Ectodermal cell (in vitro differentiated cells): Measurements from ENCODE around the gene TNIK.

Experiments
- H3K27ac ChIP-seq: 2 replicates; pipeline ENCODE4 v1.7.0; 2013; ENCODE audit warnings: mild to moderate bottlenecking, low read depth, low read length; ENCODE audit not compliant: insufficient read depth, poor library complexity, severe bottlenecking
- H3K27me3 ChIP-seq: 2 replicates; pipeline ENCODE4 v1.7.0; 2013; ENCODE audit warnings: mild to moderate bottlenecking, low read length; ENCODE audit not compliant: insufficient read depth, control insufficient read depth, poor library complexity, severe bottlenecking
- H3K36me3 ChIP-seq: one replicate; pipeline ENCODE4 v1.7.0; 2013; ENCODE audit warnings: low read length; ENCODE audit not compliant: control insufficient read depth, insufficient read depth
- H3K4me1 ChIP-seq: one replicate; pipeline ENCODE4 v1.7.0; 2013; ENCODE audit warnings: low read length; ENCODE audit not compliant: control insufficient read depth, insufficient read depth
- H3K4me3 ChIP-seq: 2 replicates; pipeline ENCODE4 v1.7.0; 2013; ENCODE audit warnings: low read depth, low read length, control low read depth; ENCODE audit not compliant: insufficient read depth
- H3K9me3 ChIP-seq: 2 replicates; pipeline ENCODE4 v1.7.0; 2013; ENCODE audit warnings: mild to moderate bottlenecking, low read length, moderate library complexity; ENCODE audit not compliant: control insufficient read depth
- WGBS, 2 experiments: methylation state at CpG; one replicate each; pipeline ENCODE4 v1.1.7; 2013; ENCODE audit warnings: missing lambda C conversion rate in 2 of 2; 5-methylcytosine and 5-hydroxymethylcytosine counted together

Gene TNIK

DNA sequence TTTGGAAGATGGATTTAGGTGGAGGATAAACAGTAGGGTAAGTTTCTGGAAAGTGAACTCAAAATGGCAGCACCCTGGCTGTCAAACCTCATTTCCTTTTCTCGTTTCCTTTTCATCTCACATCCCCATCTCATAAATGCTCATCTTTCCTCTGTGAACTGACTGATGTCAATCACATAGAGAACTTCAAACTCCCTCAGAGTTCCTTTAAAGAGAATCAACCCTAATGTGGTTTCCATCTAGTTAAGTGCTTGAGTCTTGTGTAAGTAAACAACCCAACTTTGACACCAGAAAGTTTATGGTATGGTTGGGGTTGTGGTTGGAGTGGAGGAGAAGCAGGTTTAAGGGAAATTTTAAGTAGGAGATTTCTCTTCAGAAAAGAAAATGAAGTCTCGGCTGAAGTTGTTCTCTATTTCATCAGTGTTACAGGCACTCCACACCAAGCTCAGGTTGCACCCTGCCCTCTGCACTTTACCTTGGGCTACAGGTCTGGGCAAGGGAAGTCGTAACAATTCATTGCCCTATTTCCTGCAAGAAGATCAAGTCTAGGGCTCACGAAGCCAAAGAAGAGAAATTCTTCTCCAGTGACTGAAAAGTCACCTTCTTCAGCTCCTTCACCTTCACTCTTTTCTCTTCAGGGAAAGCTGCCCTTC, 34.4 kb upstream of the TNIK start:
- WGBS, 2 experiments, result 91 to 93% methylated on average over 4 of the region's 4 CpGs
- Histone ChIP-seq H3K9me3 (no peaks in the 10 kb centered on the region), H3K4me1 (no peaks in the 10 kb centered on the region), H3K36me3 (no peaks in the 10 kb centered on the region), H3K27ac (no peak overlapping the region), H3K4me3 (no peak overlapping the region), H3K27me3 (no peaks in the 10 kb centered on the region)

- Histone ChIP-seq H3K27me3 (no peaks in the 10 kb centered on the region), H3K36me3 (no peaks in the 10 kb centered on the region), H3K27ac (no peak overlapping the region), H3K9me3 (no peaks in the 10 kb centered on the region), H3K4me1 (no peaks in the 10 kb centered on the region), H3K4me3 (no peak overlapping the region)
- WGBS, 2 experiments, result 100% methylated on average over 1 to 2 of the region's 2 CpGs
These were observed 31.2 kb upstream of the TNIK start for GRCh38 chr3:171491361-171491760.

DNA sequence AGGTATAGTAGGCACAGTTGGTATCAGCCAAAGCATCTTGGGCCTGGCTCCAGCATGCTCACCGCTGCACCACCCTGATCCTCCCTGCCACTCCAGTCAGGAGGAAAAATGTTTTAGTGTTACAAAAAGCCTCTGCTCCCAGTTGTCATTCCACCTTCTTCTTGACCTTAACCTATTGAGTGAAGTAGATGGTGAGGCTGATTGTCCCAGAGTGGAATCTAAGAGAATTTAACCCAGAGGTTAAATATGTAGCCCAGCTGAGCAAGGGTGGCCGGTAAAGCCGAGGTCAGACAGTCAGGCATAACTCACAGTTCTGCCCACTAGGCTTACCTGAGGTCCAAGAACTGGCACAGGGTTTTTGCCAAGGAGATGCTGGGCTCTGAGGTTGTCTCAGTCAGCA, 30.7 kb upstream of the TNIK start:
- Histone ChIP-seq H3K4me3 (no peak overlapping the region), H3K36me3 (no peaks in the 10 kb centered on the region), H3K4me1 (no peaks in the 10 kb centered on the region), H3K9me3 (no peaks in the 10 kb centered on the region), H3K27ac (no peak overlapping the region), H3K27me3 (no peaks in the 10 kb centered on the region)
- 91 to 95% methylated on average over 3 of the region's 3 CpGs for WGBS, 2 experiments

GRCh38 chr3:171489348-171489747, 29.1 kb upstream of the TNIK start:
- Histone ChIP-seq H3K4me1 (no peaks in the 10 kb centered on the region), H3K27ac (no peak overlapping the region), H3K27me3 (no peaks in the 10 kb centered on the region), H3K36me3 (no peaks in the 10 kb centered on the region), H3K9me3 (no peaks in the 10 kb centered on the region), H3K4me3 (no peak overlapping the region)
- 83 to 90% methylated on average over 4 of the region's 4 CpGs for WGBS, 2 experiments

GRCh38 chr3:171488479-171488878, 28.3 kb upstream of the TNIK start:
- no peak overlapping the region for H3K27ac ChIP-seq
- no peaks in the 10 kb centered on the region for H3K27me3 ChIP-seq
- H3K4me1 ChIP-seq, result no peaks in the 10 kb centered on the region
- H3K9me3 ChIP-seq, result no peaks in the 10 kb centered on the region
- H3K36me3 ChIP-seq, result no peaks in the 10 kb centered on the region
- 89 to 93% methylated on average over 7 of the region's 7 CpGs for WGBS, 2 experiments
- H3K4me3 ChIP-seq, result no peak overlapping the region

DNA sequence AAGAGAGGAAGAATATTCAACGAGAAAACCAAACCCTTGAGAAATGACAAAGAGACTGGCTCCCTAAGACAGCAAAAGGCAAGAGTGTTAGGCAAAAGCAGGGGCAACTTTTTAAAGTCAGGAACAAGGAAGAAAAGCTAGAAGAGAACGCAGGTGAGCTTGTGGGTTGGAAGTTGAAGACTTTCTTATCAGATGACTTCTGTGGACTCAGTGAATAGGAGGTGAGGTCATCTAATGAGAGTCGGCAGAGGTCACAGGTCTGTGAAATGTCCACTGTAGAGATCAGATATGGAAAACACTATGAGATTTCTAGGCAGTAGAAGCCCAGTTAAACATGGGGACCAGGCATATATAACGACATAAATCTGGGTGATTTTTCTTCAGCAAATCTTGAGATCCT, 27.2 kb upstream of the TNIK start:
- Histone ChIP-seq H3K4me3 (no peak overlapping the region), H3K9me3 (no peaks in the 10 kb centered on the region), H3K27ac (no peak overlapping the region), H3K27me3 (no peaks in the 10 kb centered on the region), H3K4me1 (no peaks in the 10 kb centered on the region), H3K36me3 (no peaks in the 10 kb centered on the region)
- 93 to 94% methylated on average over 4 of the region's 4 CpGs for WGBS, 2 experiments

GRCh38 chr3:171485338-171485737, 25.1 kb upstream of the TNIK start:
- Histone ChIP-seq H3K36me3 (no peaks in the 10 kb centered on the region), H3K4me1 (no peaks in the 10 kb centered on the region), H3K4me3 (no peak overlapping the region), H3K27ac (no peak overlapping the region), H3K27me3 (no peaks in the 10 kb centered on the region), H3K9me3 (no peaks in the 10 kb centered on the region)

GRCh38 chr3:171481011-171481410, 20.8 kb upstream of the TNIK start:
- Histone ChIP-seq H3K4me1 (no peaks in the 10 kb centered on the region), H3K4me3 (no peak overlapping the region), H3K36me3 (no peaks in the 10 kb centered on the region), H3K27ac (no peak overlapping the region), H3K27me3 (no peaks in the 10 kb centered on the region), H3K9me3 (no peaks in the 10 kb centered on the region)
- 87 to 94% methylated on average over 1 of the region's 1 CpG for WGBS, 2 experiments

DNA sequence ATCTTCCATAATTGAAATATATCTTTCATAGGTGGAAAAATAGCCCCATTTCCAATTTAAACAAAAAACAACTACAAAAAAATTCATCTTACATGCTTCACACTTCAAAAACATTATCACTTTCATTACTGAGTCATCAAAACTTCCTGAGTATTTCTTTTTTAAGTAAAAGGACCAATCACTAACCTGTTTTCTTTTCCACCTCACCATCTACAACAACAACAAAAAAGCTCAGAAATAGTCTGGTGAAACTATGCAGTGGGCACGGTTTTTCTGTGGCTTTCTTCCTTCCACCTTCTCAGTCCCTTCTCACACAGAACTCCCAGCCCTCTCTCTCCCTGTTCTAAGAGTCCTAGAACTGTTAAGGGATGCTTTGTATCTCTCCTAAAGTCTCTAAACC, 20.3 kb upstream of the TNIK start:
- WGBS, 2 experiments, result 75 to 77% methylated on average over 1 of the region's 1 CpG
- no peak overlapping the region for H3K4me3 ChIP-seq

GRCh38 chr3:171476532-171477102, 16.4 kb upstream of the TNIK start:
- H3K27me3 ChIP-seq, result no peaks in the 10 kb centered on the region
- H3K9me3 ChIP-seq, result no peaks in the 10 kb centered on the region
- no peak overlapping the region for H3K4me3 ChIP-seq
- no peaks in the 10 kb centered on the region for H3K36me3 ChIP-seq
- H3K4me1 ChIP-seq, result no peaks in the 10 kb centered on the region
- no peak overlapping the region for H3K27ac ChIP-seq

More for the DNA sequence above, 20.3 kb upstream of the TNIK start:
- Histone ChIP-seq H3K36me3 (no peaks in the 10 kb centered on the region), H3K4me1 (no peaks in the 10 kb centered on the region), H3K27me3 (no peaks in the 10 kb centered on the region), H3K9me3 (no peaks in the 10 kb centered on the region), H3K27ac (no peak overlapping the region)

- Histone ChIP-seq H3K4me3 (no peak overlapping the region), H3K4me1 (no peaks in the 10 kb centered on the region), H3K27me3 (no peaks in the 10 kb centered on the region), H3K36me3 (no peaks in the 10 kb centered on the region), H3K27ac (no peak overlapping the region), H3K9me3 (no peaks in the 10 kb centered on the region)
- 93 to 95% methylated on average over 2 of the region's 2 CpGs for WGBS, 2 experiments
These were observed 12.3 kb upstream of the TNIK start for GRCh38 chr3:171472552-171472951.
